RWPE1 (cell line): ENCODE results near the gene TTC29.
"Not testable (repeated sequence)": the region's sequence is repeated elsewhere in the genome, so short reads cannot be mapped to it uniquely, and the experiment has no call there.

Experiments
- CTCF ChIA-PET: fragments of 350-600 bp; sonication (Branson Sonifier 250); formaldehyde crosslinking; extraction: SDS; loops from one replicate; lab custom pipeline; 2021; lab: Yijun Ruan, JAX
- POLR2A ChIA-PET: fragments of 400-600 bp; formaldehyde crosslinking; extraction: SDS; loops from one replicate; lab custom pipeline; 2020; ENCODE audit warnings: antibody characterized with exemption; ENCODE audit not compliant: low non-redundant PET; lab: Yijun Ruan, JAX
- DNase-seq: peaks from one replicate; pipeline ENCODE4 v3.0.0; 2012; ENCODE audit warnings: low spot score
- H3K27ac ChIP-seq: fragments of 450-650 bp; 2 replicates; pipeline ENCODE4 v1.5.1; 2017
- CTCF ChIP-seq: fragments of 450-650 bp; conservative IDR thresholded peaks from 2 replicates; pipeline ENCODE4 v1.5.1; 2017; ENCODE audit warnings: low read depth, mild to moderate bottlenecking

Gene TTC29

GRCh38 chr4:146834263-146835034 is 111.2 kb downstream of the TTC29 start:
- no peak for DNase-seq
- no peak for TF ChIP-seq CTCF
- CTCF ChIA-PET: interaction anchor here (0.6 kb wide), 1 partner anchor 34 kb away, joined by 3 read pairs; no protein-coding TSS in a partner anchor
- H3K27ac ChIP-seq: no peak overlapping the region
- POLR2A ChIA-PET: no interaction called here

GRCh38 chr4:146833530-146833929 is 112.1 kb downstream of the TTC29 start:
- DNase-seq: no peak
- no peak for TF ChIP-seq CTCF
- POLR2A ChIA-PET: no interaction called here
- CTCF ChIA-PET: no interaction called here
- H3K27ac ChIP-seq: no peak overlapping the region

GRCh38 chr4:146822980-146823379 is 122.7 kb downstream of the TTC29 start:
- H3K27ac ChIP-seq, POLR2A ChIA-PET, CTCF ChIA-PET, DNase-seq: not testable (repeated sequence)

- no peak for TF ChIP-seq CTCF
Measured at GRCh38 chr4:146814750-146815149, 130.9 kb downstream of the TTC29 start.

GRCh38 chr4:146795711-146796110 is 150.0 kb downstream of the TTC29 start:
- CTCF ChIA-PET: no interaction called here
- TF ChIP-seq CTCF: no peak
- POLR2A ChIA-PET: interaction anchor here (0.5 kb wide), 1 partner anchor 186 kb away, joined by 3 read pairs; no protein-coding TSS in a partner anchor
- H3K27ac ChIP-seq: no peak overlapping the region
- no peak for DNase-seq

More at GRCh38 chr4:146814750-146815149, 130.9 kb downstream of the TTC29 start:
- no peak overlapping the region for H3K27ac ChIP-seq
- DNase-seq: no peak
- ChIA-PET CTCF (no interaction called here), POLR2A (no interaction called here)

GRCh38 chr4:146793727-146794126 is 151.9 kb downstream of the TTC29 start:
- no peak for DNase-seq
- H3K27ac ChIP-seq: no peak overlapping the region
- POLR2A ChIA-PET: no interaction called here
- no peak for TF ChIP-seq CTCF
- CTCF ChIA-PET: no interaction called here

GRCh38 chr4:146791439-146791838 is 154.2 kb downstream of the TTC29 start:
- POLR2A ChIA-PET: no interaction called here
- no peak for TF ChIP-seq CTCF
- H3K27ac ChIP-seq: no peak overlapping the region
- no peak for DNase-seq
- CTCF ChIA-PET: no interaction called here
